ENCODE measurements around the gene FN1.

Gene FN1

DNA sequence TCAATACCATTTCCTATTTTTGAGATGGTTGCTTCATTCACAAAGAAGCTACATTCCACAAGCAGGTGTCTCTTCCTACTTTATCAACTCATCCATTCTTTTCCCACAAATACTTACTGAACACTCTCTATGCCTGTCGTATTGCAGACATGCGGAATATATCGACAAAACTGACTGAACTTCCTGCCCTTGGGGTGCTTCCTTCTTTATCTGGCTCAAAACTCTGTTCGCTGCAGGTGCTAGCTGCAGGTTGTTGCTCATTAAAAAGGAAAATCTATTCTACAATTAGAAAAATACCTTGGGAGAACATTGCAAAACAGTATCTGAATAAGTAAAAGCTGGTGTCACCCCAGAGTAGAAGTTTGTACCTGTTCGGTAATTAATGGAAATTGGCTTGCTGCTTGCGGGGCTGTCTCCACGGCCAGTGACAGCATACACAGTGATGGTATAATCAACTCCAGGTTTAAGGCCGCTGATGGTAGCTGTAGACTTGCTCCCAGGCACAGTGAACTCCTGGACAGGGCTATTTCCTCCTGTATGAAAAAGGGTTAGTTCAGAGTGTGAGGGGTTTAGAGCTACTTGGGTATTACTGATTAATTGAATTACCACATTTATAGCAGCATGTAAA lies 52.1 kb downstream of the FN1 start:
- H4K91ac ChIP-seq (ENCODE audit: low read length): no peak overlapping the region
- H4K8ac ChIP-seq (ENCODE audit: low read length): no peak overlapping the region
- no peak overlapping the region for H2AK5ac ChIP-seq (ENCODE audit: low read length, severe bottlenecking)
- peaks cover 48 to 96% of the 10 kb centered on the region in 2 experiments for H3K36me3 ChIP-seq (ENCODE audit: control insufficient read depth in 1 of 2, insufficient read depth in 2 of 2, low read depth in 1 of 2, low read length in 2 of 2)
- H2BK120ac ChIP-seq (ENCODE audit: low read depth, low read length): no peak overlapping the region
- no peak overlapping the region for H3K4me2 ChIP-seq (ENCODE audit: low read length, poor library complexity, severe bottlenecking)
- peak overlapping the region; percentile 52 for H3K27ac ChIP-seq (ENCODE audit: low read length, poor library complexity, severe bottlenecking)
- no peaks in the 10 kb centered on the region for H3K9me3 ChIP-seq (ENCODE audit: control insufficient read depth, low read length)
- no peak overlapping the region for H2AFZ ChIP-seq (ENCODE audit: low read depth, low read length)
- no peak overlapping the region for H3K4me3 ChIP-seq (ENCODE audit: insufficient read depth in 1 of 2, low read depth in 1 of 2, low read length in 2 of 2)
- no peak for DNase-seq
- H3K4ac ChIP-seq (ENCODE audit: low read depth in 1 of 2, low read length in 2 of 2): no peak overlapping the region
- H2BK12ac ChIP-seq (ENCODE audit: low read length in 2 of 2): no peak overlapping the region
- H3K79me1 ChIP-seq (replicated peaks; ENCODE audit: low read length, poor library complexity, severe bottlenecking): peaks cover 4% of the 10 kb centered on the region
- H3K23ac ChIP-seq (ENCODE audit: low read length in 2 of 2): no peak overlapping the region
- H3K9ac ChIP-seq (ENCODE audit: low read length): peak overlapping the region; percentile 66
- no peak overlapping the region for H3K14ac ChIP-seq (ENCODE audit: low read length in 2 of 2)
- no peak overlapping the region for H2BK5ac ChIP-seq (ENCODE audit: low read depth, low read length, poor library complexity, severe bottlenecking)
- no peak overlapping the region for H2BK15ac ChIP-seq (ENCODE audit: low read depth, poor library complexity, severe bottlenecking)
- peaks cover 6% of the 10 kb centered on the region for H3K4me1 ChIP-seq (ENCODE audit: control insufficient read depth, insufficient read depth, low read depth, low read length)
- 99% methylated on average over 7 of the region's 8 CpGs for WGBS
- H3K27me3 ChIP-seq (ENCODE audit: control insufficient read depth in 1 of 2, insufficient read depth in 1 of 2, low read length in 2 of 2): no peaks in the 10 kb centered on the region
- no peak overlapping the region for H3K18ac ChIP-seq (ENCODE audit: low read depth in 1 of 2, low read length in 2 of 2)

DNA sequence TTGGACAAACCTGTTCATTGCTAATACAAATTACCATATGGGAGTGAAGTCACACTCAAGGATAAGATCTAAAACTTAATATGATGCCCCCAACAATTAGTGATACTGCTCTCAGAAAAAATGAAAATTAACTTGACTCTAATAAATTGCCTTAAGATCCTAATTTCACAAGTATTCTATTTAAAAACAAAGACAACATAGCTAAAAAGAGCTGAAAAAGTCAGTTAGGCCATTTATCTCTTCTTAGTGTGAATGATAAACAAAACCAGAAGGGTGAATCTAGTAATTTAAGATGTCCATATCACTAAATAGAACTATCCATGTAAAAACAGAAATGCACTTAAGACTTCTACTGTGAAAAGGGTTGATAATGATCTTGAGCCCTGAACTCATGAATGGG lies 53.4 kb downstream of the FN1 start:
- Histone ChIP-seq H3K36me3 (ENCODE audit: control insufficient read depth in 1 of 2, insufficient read depth in 2 of 2, low read depth in 1 of 2, low read length in 2 of 2) (peaks cover 49 to 96% of the 10 kb centered on the region in 2 experiments), H3K27me3 (ENCODE audit: control insufficient read depth in 1 of 2, insufficient read depth in 1 of 2, low read length in 2 of 2) (no peaks in the 10 kb centered on the region), H3K79me1 (replicated peaks; ENCODE audit: low read length, poor library complexity, severe bottlenecking) (peaks cover 4% of the 10 kb centered on the region), H3K9ac (ENCODE audit: low read length) (peak overlapping the region; percentile 66), H2AK5ac (ENCODE audit: low read length, severe bottlenecking) (no peak overlapping the region), H4K8ac (ENCODE audit: low read length) (no peak overlapping the region), H2BK120ac (ENCODE audit: low read depth, low read length) (no peak overlapping the region), H2BK15ac (ENCODE audit: low read depth, poor library complexity, severe bottlenecking) (no peak overlapping the region), H3K4ac (ENCODE audit: low read depth in 1 of 2, low read length in 2 of 2) (no peak overlapping the region), H4K91ac (ENCODE audit: low read length) (no peak overlapping the region), H3K23ac (ENCODE audit: low read length in 2 of 2) (no peak overlapping the region), H3K14ac (ENCODE audit: low read length in 2 of 2) (no peak overlapping the region), H2BK5ac (ENCODE audit: low read depth, low read length, poor library complexity, severe bottlenecking) (no peak overlapping the region), H3K4me1 (ENCODE audit: control insufficient read depth, insufficient read depth, low read depth, low read length) (peaks cover 6% of the 10 kb centered on the region), H3K27ac (ENCODE audit: low read length, poor library complexity, severe bottlenecking) (no peak overlapping the region), H2BK12ac (ENCODE audit: low read length in 2 of 2) (no peak overlapping the region), H3K4me3 (ENCODE audit: insufficient read depth in 1 of 2, low read depth in 1 of 2, low read length in 2 of 2) (no peak overlapping the region), H3K18ac (ENCODE audit: low read depth in 1 of 2, low read length in 2 of 2) (no peak overlapping the region), H2AFZ (ENCODE audit: low read depth, low read length) (no peak overlapping the region), H3K4me2 (ENCODE audit: low read length, poor library complexity, severe bottlenecking) (no peak overlapping the region), H3K9me3 (ENCODE audit: control insufficient read depth, low read length) (no peaks in the 10 kb centered on the region)
- no peak for DNase-seq

DNA sequence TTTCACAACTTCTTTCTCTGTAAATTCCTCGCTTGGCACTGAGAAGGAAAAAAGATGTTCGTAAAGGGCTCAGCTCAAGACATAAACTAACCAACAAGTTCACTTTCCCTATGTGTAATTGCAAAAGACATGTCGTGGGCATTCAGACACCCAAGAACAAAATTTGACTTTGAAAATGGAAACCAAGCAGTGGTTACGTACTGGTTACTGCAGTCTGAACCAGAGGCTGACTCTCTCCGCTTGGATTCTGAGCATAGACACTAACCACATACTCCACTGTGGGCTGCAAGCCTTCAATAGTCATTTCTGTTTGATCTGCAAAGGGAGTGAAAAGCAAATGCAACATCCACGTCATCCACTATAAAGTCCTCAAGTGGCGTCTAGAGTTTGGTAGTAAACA lies 53.9 kb downstream of the FN1 start:
- H2AK5ac ChIP-seq (ENCODE audit: low read length, severe bottlenecking): no peak overlapping the region
- no peak overlapping the region for H2BK15ac ChIP-seq (ENCODE audit: low read depth, poor library complexity, severe bottlenecking)
- 97% methylated on average over 5 of the region's 7 CpGs for WGBS
- no peaks in the 10 kb centered on the region for H3K9me3 ChIP-seq (ENCODE audit: control insufficient read depth, low read length)
- no peak overlapping the region for H4K91ac ChIP-seq (ENCODE audit: low read length)
- DNase-seq: no peak
- peaks cover 4% of the 10 kb centered on the region for H3K79me1 ChIP-seq (replicated peaks; ENCODE audit: low read length, poor library complexity, severe bottlenecking)
- no peak overlapping the region for H3K14ac ChIP-seq (ENCODE audit: low read length in 2 of 2)
- no peak overlapping the region for H4K8ac ChIP-seq (ENCODE audit: low read length)
- no peak overlapping the region for H2BK5ac ChIP-seq (ENCODE audit: low read depth, low read length, poor library complexity, severe bottlenecking)
- no peak overlapping the region for H3K4me3 ChIP-seq (ENCODE audit: insufficient read depth in 1 of 2, low read depth in 1 of 2, low read length in 2 of 2)
- no peak overlapping the region for H2BK120ac ChIP-seq (ENCODE audit: low read depth, low read length)
- no peak overlapping the region for H2AFZ ChIP-seq (ENCODE audit: low read depth, low read length)
- H2BK12ac ChIP-seq (ENCODE audit: low read length in 2 of 2): no peak overlapping the region
- peak overlapping the region; percentile 13 for H3K27ac ChIP-seq (ENCODE audit: low read length, poor library complexity, severe bottlenecking)
- no peaks in the 10 kb centered on the region for H3K27me3 ChIP-seq (ENCODE audit: control insufficient read depth in 1 of 2, insufficient read depth in 1 of 2, low read length in 2 of 2)
- no peak overlapping the region for H3K23ac ChIP-seq (ENCODE audit: low read length in 2 of 2)
- H3K4me2 ChIP-seq (ENCODE audit: low read length, poor library complexity, severe bottlenecking): no peak overlapping the region
- H3K4ac ChIP-seq (ENCODE audit: low read depth in 1 of 2, low read length in 2 of 2): no peak overlapping the region
- peaks cover 53 to 96% of the 10 kb centered on the region in 2 experiments for H3K36me3 ChIP-seq (ENCODE audit: control insufficient read depth in 1 of 2, insufficient read depth in 2 of 2, low read depth in 1 of 2, low read length in 2 of 2)
- H3K4me1 ChIP-seq (ENCODE audit: control insufficient read depth, insufficient read depth, low read depth, low read length): peaks cover 8% of the 10 kb centered on the region
- no peak overlapping the region for H3K18ac ChIP-seq (ENCODE audit: low read depth in 1 of 2, low read length in 2 of 2)
- H3K9ac ChIP-seq (ENCODE audit: low read length): peak overlapping the region; percentile 66

DNA sequence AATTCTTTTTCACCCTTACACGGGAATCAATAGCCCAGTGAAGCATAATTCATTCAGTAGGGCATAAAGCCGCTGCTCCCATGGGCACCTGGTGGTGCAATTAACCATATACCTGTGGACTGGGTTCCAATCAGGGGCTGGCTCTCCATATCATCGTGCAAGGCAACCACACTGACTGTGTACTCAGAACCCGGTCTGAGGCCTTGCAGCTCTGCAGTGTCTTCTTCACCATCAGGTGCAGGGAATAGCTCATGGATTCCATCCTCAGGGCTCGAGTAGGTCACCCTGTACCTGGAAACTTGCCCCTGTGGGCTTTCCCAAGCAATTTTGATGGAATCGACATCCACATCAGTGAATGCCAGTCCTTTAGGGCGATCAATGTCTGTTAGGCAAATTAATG lies 55.2 kb downstream of the FN1 start:
- no peak overlapping the region for H2AK5ac ChIP-seq (ENCODE audit: low read length, severe bottlenecking)
- WGBS: 97% methylated on average over 6 of the region's 7 CpGs
- no peak overlapping the region for H2BK15ac ChIP-seq (ENCODE audit: low read depth, poor library complexity, severe bottlenecking)

More for the DNA sequence above, 55.2 kb downstream of the FN1 start:
- no peak overlapping the region for H2BK120ac ChIP-seq (ENCODE audit: low read depth, low read length)
- H3K27me3 ChIP-seq (ENCODE audit: control insufficient read depth in 1 of 2, insufficient read depth in 1 of 2, low read length in 2 of 2): no peaks in the 10 kb centered on the region
- H3K4me1 ChIP-seq (ENCODE audit: control insufficient read depth, insufficient read depth, low read depth, low read length): peaks cover 7% of the 10 kb centered on the region
- H2AFZ ChIP-seq (ENCODE audit: low read depth, low read length): no peak overlapping the region
- H2BK12ac ChIP-seq (ENCODE audit: low read length in 2 of 2): no peak overlapping the region
- H3K9ac ChIP-seq (ENCODE audit: low read length): peak overlapping the region; percentile 56
- peaks cover 1% of the 10 kb centered on the region for H3K79me1 ChIP-seq (replicated peaks; ENCODE audit: low read length, poor library complexity, severe bottlenecking)
- no peak for DNase-seq
- no peak overlapping the region for H3K4me3 ChIP-seq (ENCODE audit: insufficient read depth in 1 of 2, low read depth in 1 of 2, low read length in 2 of 2)
- H3K36me3 ChIP-seq (ENCODE audit: control insufficient read depth in 1 of 2, insufficient read depth in 2 of 2, low read depth in 1 of 2, low read length in 2 of 2): peaks cover 50 to 98% of the 10 kb centered on the region in 2 experiments
- H3K4me2 ChIP-seq (ENCODE audit: low read length, poor library complexity, severe bottlenecking): no peak overlapping the region
- no peak overlapping the region for H4K91ac ChIP-seq (ENCODE audit: low read length)
- no peak overlapping the region for H3K18ac ChIP-seq (ENCODE audit: low read depth in 1 of 2, low read length in 2 of 2)
- peak overlapping the region; percentile 31 for H3K27ac ChIP-seq (ENCODE audit: low read length, poor library complexity, severe bottlenecking)
- no peak overlapping the region for H3K14ac ChIP-seq (ENCODE audit: low read length in 2 of 2)
- peak overlapping the region; percentile 7 for H4K8ac ChIP-seq (ENCODE audit: low read length)
- H2BK5ac ChIP-seq (ENCODE audit: low read depth, low read length, poor library complexity, severe bottlenecking): no peak overlapping the region
- H3K4ac ChIP-seq (ENCODE audit: low read depth in 1 of 2, low read length in 2 of 2): no peak overlapping the region
- no peaks in the 10 kb centered on the region for H3K9me3 ChIP-seq (ENCODE audit: control insufficient read depth, low read length)
- no peak overlapping the region for H3K23ac ChIP-seq (ENCODE audit: low read length in 2 of 2)
